HepG2 (cell line): ENCODE results near the gene FBP1. TPM values are rescaled to one million over a fixed set of nuclear protein-coding genes. Genes with fewer than 3 reads are reported as not detected.

Experiments
- ATAC-seq: fragments of 200-7000 bp; cut with Tn5 transposase; 3 replicates; pipeline ENCODE4 v1.9.1; 2020; ENCODE audit warnings: mild to moderate bottlenecking, moderate library complexity
- BruUV-seq: library from RNA; stranded (reverse); fragments of 400-500 nt; replicated peaks from 2 replicates; lab custom pipeline; 2021; lab: Mats Ljungman, UMichigan
- CTCF ChIA-PET: fragments of 300-600 bp; formaldehyde crosslinking; extraction: SDS; loops from one replicate; lab custom pipeline; 2021; ENCODE audit warnings: low total read pairs, inconsistent platforms, low intra/inter-chr PET ratio; lab: Yijun Ruan, JAX
- POLR2A ChIA-PET: fragments of 350-600 bp; sonication (Branson Sonifier 250); formaldehyde crosslinking; loops from one replicate; lab custom pipeline; 2020; ENCODE audit warnings: antibody characterized with exemption, inconsistent platforms; lab: Yijun Ruan, JAX
- DNase-seq: peaks from one replicate; pipeline ENCODE4 v3.0.0-alpha.2; 2015; ENCODE audit warnings: low spot score
- FAIRE-seq: peaks from 3 replicates; lab custom pipeline; 2011; peaks lifted over from hg19 to GRCh38; lab: Jason Lieb, UNC
- H2AFZ ChIP-seq: one replicate; pipeline ENCODE4 v1.6.1; 2011; ENCODE audit warnings: low read length, inconsistent platforms
- H3K27ac ChIP-seq: fragments of 300-600 bp; 3 replicates; pipeline ENCODE4 v1.8.0; 2011; ENCODE audit warnings: mixed run types, mild to moderate bottlenecking, mixed read lengths, low read length, inconsistent platforms; ENCODE audit not compliant: insufficient read depth; ENCODE audit errors: extremely low read length
- H3K27me3 ChIP-seq, 2 experiments: fragments of 200-600 bp in 1 of 2; 2 replicates in 1 of 2; 3 replicates in 1 of 2; pipeline versions ENCODE4 v1.6.0 to v1.8.0; 2011; ENCODE audit warnings: low read length in 2 of 2, mild to moderate bottlenecking in 2 of 2, moderate library complexity in 2 of 2, inconsistent platforms in 1 of 2; ENCODE audit not compliant: insufficient read depth in 2 of 2, control insufficient read depth in 1 of 2
- H3K36me3 ChIP-seq, 2 experiments: fragments of 200-600 bp in 1 of 2; replicated peaks in 1 of 2; 2 replicates in 1 of 2; 3 replicates in 1 of 2; pipeline versions ENCODE4 v1.5.1 to v1.8.0; 2011; ENCODE audit warnings: low read length in 2 of 2, inconsistent platforms in 1 of 2; ENCODE audit not compliant: insufficient read depth in 2 of 2, control insufficient read depth in 1 of 2
- H3K4me1 ChIP-seq: 2 replicates; pipeline ENCODE4 v1.5.1; 2012; ENCODE audit warnings: low read length, inconsistent platforms; ENCODE audit not compliant: insufficient read depth
- H3K4me2 ChIP-seq: 2 replicates; pipeline ENCODE4 v1.6.0; 2011; ENCODE audit warnings: low read depth, low read length, inconsistent platforms
- H3K4me3 ChIP-seq, 3 experiments: fragments of 200-600 bp in 1 of 3; sonication (generic), shearing (Covaris generic) in 1 of 3; replicated peaks in 1 of 3; 2 replicates each; pipeline ENCODE4 v1.5.1; 2011 to 2016; ENCODE audit warnings: low read length in 3 of 3, inconsistent platforms in 2 of 3, low read depth in 2 of 3, mild to moderate bottlenecking in 2 of 3, control low read depth in 1 of 3, mixed read lengths in 1 of 3; ENCODE audit not compliant: insufficient read depth in 1 of 3
- H3K79me2 ChIP-seq: one replicate; pipeline ENCODE4 v1.6.1; 2011; ENCODE audit warnings: low read length, inconsistent platforms; ENCODE audit not compliant: insufficient read depth
- H3K9ac ChIP-seq: 2 replicates; pipeline ENCODE4 v1.6.0; 2011; ENCODE audit warnings: mild to moderate bottlenecking, low read depth, low read length, inconsistent platforms; ENCODE audit not compliant: insufficient read depth
- H3K9me3 ChIP-seq: 2 replicates; pipeline ENCODE4 v1.5.1; 2012; ENCODE audit warnings: mild to moderate bottlenecking, low read length
- H4K20me1 ChIP-seq: 2 replicates; pipeline ENCODE4 v1.6.0; 2011; ENCODE audit warnings: inconsistent platforms, mild to moderate bottlenecking, low read length, moderate library complexity; ENCODE audit not compliant: insufficient read depth
- BRD4 ChIP-seq: sonication (generic); formaldehyde crosslinking; IDR thresholded peaks from 2 replicates; pipeline ENCODE4 v1.4.0; 2020; ENCODE audit warnings: missing genetic modification reagents
- CCDC6 ChIP-seq: sonication (generic); formaldehyde crosslinking; IDR thresholded peaks from 2 replicates; pipeline ENCODE4 v1.8.1; 2022; ENCODE audit warnings: mild to moderate bottlenecking, missing genetic modification reagents, moderate library complexity
- ELF4 ChIP-seq: sonication (generic); formaldehyde crosslinking; IDR thresholded peaks from 2 replicates; pipeline ENCODE4 v1.5.0; 2020; ENCODE audit warnings: missing genetic modification reagents, mild to moderate bottlenecking, moderate library complexity, borderline replicate concordance
- HNRNPUL1 ChIP-seq: fragments of 200-400 bp; formaldehyde crosslinking; IDR thresholded peaks from 2 replicates; pipeline ENCODE4 v1.6.1; 2017; ENCODE audit warnings: low read depth, mild to moderate bottlenecking, low read length, moderate library complexity
- KLF16 ChIP-seq, 2 experiments: sonication (generic) in 1 of 2; formaldehyde crosslinking in 1 of 2; IDR thresholded peaks; 2 replicates each; pipeline versions ENCODE4 v1.6.1 to v1.8.0; 2016 to 2023; ENCODE audit warnings: missing genetic modification reagents in 2 of 2, missing compliant biosample characterization in 1 of 2
- MIXL1 ChIP-seq: IDR thresholded peaks from 2 replicates; pipeline ENCODE4 v1.6.1; 2016
- RAD51 ChIP-seq: fragments of 450-650 bp; IDR thresholded peaks from 2 replicates; pipeline ENCODE4 v1.6.1; 2016; ENCODE audit warnings: borderline replicate concordance
- SATB2 ChIP-seq: sonication (generic); formaldehyde crosslinking; IDR thresholded peaks from 2 replicates; pipeline ENCODE4 v1.5.0; 2020; ENCODE audit warnings: missing genetic modification reagents
- ZKSCAN8 ChIP-seq: IDR thresholded peaks from 2 replicates; pipeline ENCODE4 v1.6.1; 2016; ENCODE audit warnings: borderline replicate concordance, missing genetic modification reagents, missing compliant biosample characterization
- ZNF343 ChIP-seq: sonication (generic); formaldehyde crosslinking; IDR thresholded peaks from 2 replicates; pipeline ENCODE4 v1.4.0; 2020; ENCODE audit warnings: mild to moderate bottlenecking, missing genetic modification reagents
- ZNF83 ChIP-seq: sonication (generic); formaldehyde crosslinking; IDR thresholded peaks from 2 replicates; pipeline ENCODE4 v1.4.0; 2020; ENCODE audit warnings: missing genetic modification reagents, mild to moderate bottlenecking, borderline replicate concordance
- WGBS: methylation state at CpG from one replicate; pipeline ENCODE4 v1.1.6; 2017; ENCODE audit warnings: low lambda C conversion rate; 5-methylcytosine and 5-hydroxymethylcytosine counted together
- in situ Hi-C: cut with HindIII; loops from 2 replicates; pipeline ENCODE4 v1.10.0; 2017; ENCODE audit warnings: low pct_unique_long_range_greater_than_20kb; ENCODE audit not compliant: extremely low pct_ligation_motif_present
- intact Hi-C: fragments of 100-400 bp; cut with micrococcal nuclease; formaldehyde crosslinking; loops from one replicate; pipeline ENCODE4 v1.10.0; 2022; ENCODE audit not compliant: unreplicated experiment
- polyA plus RNA-seq, 8 experiments: library from polyadenylated mRNA; depleted of rRNA in 3 of 8; stranded (reverse) in 7 of 8; unstranded in 1 of 8; fragments of >200 nt; fragmentation: Illumina TruSeq in 4 of 8; extraction: Trizol in 4 of 8; gene quantifications; 2 replicates each; pipeline versions ENCODE4 v1.2.1 to v1.2.3, GENCODE V29; 2011 to 2016; ENCODE audit warnings: low read depth in 4 of 8, missing spikeins in 1 of 8, mixed read lengths in 1 of 8; ENCODE audit not compliant: insufficient read depth in 1 of 8
- total RNA-seq, 5 experiments: library from RNA; depleted of rRNA; stranded (reverse); fragments of >200 nt; fragmentation: Illumina TruSeq; extraction: Trizol; gene quantifications; 2 replicates each; pipeline ENCODE4 v1.2.3, GENCODE V29; 2016; ENCODE audit warnings: low read depth in 1 of 5
- TF ChIP-seq, protein P1 (sequence below): sonication (generic); formaldehyde crosslinking; IDR thresholded peaks from 2 replicates; pipeline ENCODE4 v1.4.0; 2020; ENCODE audit warnings: missing genetic modification reagents, mild to moderate bottlenecking, borderline replicate concordance
- TF ChIP-seq, protein P2 (sequence below): sonication (generic); formaldehyde crosslinking; IDR thresholded peaks from 2 replicates; pipeline ENCODE4 v1.5.0; 2020; ENCODE audit warnings: missing genetic modification reagents, mild to moderate bottlenecking, borderline replicate concordance
- TF ChIP-seq, protein P3 (sequence below): sonication (generic); formaldehyde crosslinking; IDR thresholded peaks from 2 replicates; pipeline ENCODE4 v1.4.0; 2020; ENCODE audit warnings: missing genetic modification reagents

Gene FBP1
- total and polyA plus RNA-seq, 2 of the 13 experiments (the other 11 are each of a cell fraction or from before 2014, with no cell fraction given) = 0.29 to 0.53 TPM

DNA sequence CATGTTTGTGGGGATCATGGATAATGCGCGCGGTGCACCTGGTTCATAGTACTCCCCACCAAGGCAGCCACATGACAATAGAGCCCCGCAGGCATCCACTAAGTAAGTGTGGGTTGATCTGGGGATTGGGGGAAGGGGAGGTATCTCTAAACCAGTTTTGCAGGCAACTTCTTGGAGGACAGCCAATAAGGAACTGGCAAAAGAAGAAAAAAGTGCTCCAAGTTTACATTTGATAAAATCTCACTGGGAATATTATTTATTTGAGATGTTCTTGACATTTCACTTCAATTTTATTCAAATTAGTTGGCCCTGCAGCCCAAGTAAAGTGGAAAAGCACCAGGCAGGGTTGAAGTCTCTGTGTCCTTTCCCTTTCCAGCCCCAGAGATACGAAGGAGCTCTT lies 8.5 kb downstream of the FBP1 start:
- BruUV-seq = no TSS peak
- FAIRE-seq (no peak), ATAC-seq (no peak), DNase-seq (no peak)
- no peaks in the 10 kb centered on the region for H4K20me1 ChIP-seq
- intact Hi-C loops (no loop called here), in situ Hi-C loops (no loop called here)
- ChIA-PET POLR2A (interaction anchor here (1.0 kb wide), 1 partner anchor 22 kb away, joined by 3 read pairs; no protein-coding TSS in a partner anchor), CTCF (no interaction called here)
- no peak for TF ChIP-seq BRD4 (CRISPR knock-in tag)
- TF ChIP-seq CCDC6 (CRISPR knock-in tag) = no peak
- TF ChIP-seq ZNF83 = no peak
- no peak for TF ChIP-seq MIXL1 (CRISPR knock-in tag)
- no peak for TF ChIP-seq KLF16 (CRISPR knock-in tag; IDR thresholded peaks at IDR 0.05)
- TF ChIP-seq, protein P1, sequence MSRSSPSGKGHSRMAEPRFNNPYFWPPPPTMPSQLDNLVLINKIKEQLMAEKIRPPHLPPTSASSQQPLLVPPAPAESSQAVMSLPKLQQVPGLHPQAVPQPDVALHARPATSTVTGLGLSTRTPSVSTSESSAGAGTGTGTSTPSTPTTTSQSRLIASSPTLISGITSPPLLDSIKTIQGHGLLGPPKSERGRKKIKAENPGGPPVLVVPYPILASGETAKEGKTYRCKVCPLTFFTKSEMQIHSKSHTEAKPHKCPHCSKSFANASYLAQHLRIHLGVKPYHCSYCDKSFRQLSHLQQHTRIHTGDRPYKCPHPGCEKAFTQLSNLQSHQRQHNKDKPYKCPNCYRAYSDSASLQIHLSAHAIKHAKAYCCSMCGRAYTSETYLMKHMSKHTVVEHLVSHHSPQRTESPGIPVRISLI (CRISPR knock-in tag) = no peak
- no peak for TF ChIP-seq ZNF343 (CRISPR knock-in tag)
- no peak for TF ChIP-seq HNRNPUL1
- TF ChIP-seq ELF4 (CRISPR knock-in tag) = no peak
- TF ChIP-seq ZKSCAN8 (CRISPR knock-in tag) = no peak
- no peak for TF ChIP-seq SATB2 (CRISPR knock-in tag)
- TF ChIP-seq, protein P2, sequence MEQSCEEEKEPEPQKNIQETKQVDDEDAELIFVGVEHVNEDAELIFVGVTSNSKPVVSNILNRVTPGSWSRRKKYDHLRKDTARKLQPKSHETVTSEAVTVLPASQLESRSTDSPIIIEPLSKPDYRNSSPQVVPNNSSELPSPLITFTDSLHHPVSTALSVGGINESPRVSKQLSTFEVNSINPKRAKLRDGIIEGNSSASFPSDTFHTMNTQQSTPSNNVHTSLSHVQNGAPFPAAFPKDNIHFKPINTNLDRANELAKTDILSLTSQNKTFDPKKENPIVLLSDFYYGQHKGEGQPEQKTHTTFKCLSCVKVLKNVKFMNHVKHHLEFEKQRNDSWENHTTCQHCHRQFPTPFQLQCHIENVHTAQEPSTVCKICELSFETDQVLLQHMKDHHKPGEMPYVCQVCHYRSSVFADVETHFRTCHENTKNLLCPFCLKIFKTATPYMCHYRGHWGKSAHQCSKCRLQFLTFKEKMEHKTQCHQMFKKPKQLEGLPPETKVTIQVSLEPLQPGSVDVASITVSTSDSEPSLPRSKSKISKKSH = no peak
- no peak for TF ChIP-seq RAD51
- TF ChIP-seq, protein P3, sequence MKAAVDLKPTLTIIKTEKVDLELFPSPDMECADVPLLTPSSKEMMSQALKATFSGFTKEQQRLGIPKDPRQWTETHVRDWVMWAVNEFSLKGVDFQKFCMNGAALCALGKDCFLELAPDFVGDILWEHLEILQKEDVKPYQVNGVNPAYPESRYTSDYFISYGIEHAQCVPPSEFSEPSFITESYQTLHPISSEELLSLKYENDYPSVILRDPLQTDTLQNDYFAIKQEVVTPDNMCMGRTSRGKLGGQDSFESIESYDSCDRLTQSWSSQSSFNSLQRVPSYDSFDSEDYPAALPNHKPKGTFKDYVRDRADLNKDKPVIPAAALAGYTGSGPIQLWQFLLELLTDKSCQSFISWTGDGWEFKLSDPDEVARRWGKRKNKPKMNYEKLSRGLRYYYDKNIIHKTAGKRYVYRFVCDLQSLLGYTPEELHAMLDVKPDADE (CRISPR knock-in tag) = no peak
- WGBS = 67% methylated on average over 5 of the region's 5 CpGs
- no peaks in the 10 kb centered on the region for H3K36me3 ChIP-seq
- no peak overlapping the region for H3K27ac ChIP-seq
- H3K4me3 ChIP-seq = no peak overlapping the region
- H3K27me3 ChIP-seq = peaks cover 2 to 18% of the 10 kb centered on the region in 2 experiments; a peak in 2 of 5 replicates
- peak overlapping the region; percentile 84; the same call in 1 of the 2 replicates for H3K4me2 ChIP-seq
- no peak overlapping the region for H2AFZ ChIP-seq
- no peak overlapping the region for H3K9ac ChIP-seq
- H3K9me3 ChIP-seq = no peaks in the 10 kb centered on the region
- peaks cover 33% of the 10 kb centered on the region for H3K4me1 ChIP-seq
- H3K79me2 ChIP-seq = no peaks in the 10 kb centered on the region
